SH-SY5Y (cell line): ENCODE measurements around the gene ACP4.
"Not testable (repeated sequence)": the region's sequence is repeated elsewhere in the genome, so short reads cannot be mapped to it uniquely, and the experiment has no call there.

ENCODE experiments used
- GATA2 ChIP-seq: IDR thresholded peaks from 2 replicates; pipeline ENCODE4 v1.6.1; 2011; ENCODE audit warnings: mild to moderate bottlenecking, low read depth, low read length
- GATA3 ChIP-seq: IDR thresholded peaks from 2 replicates; pipeline ENCODE4 v1.6.1; 2011; ENCODE audit warnings: low read depth, mild to moderate bottlenecking, low read length, moderate library complexity

The ACP4 gene

DNA sequence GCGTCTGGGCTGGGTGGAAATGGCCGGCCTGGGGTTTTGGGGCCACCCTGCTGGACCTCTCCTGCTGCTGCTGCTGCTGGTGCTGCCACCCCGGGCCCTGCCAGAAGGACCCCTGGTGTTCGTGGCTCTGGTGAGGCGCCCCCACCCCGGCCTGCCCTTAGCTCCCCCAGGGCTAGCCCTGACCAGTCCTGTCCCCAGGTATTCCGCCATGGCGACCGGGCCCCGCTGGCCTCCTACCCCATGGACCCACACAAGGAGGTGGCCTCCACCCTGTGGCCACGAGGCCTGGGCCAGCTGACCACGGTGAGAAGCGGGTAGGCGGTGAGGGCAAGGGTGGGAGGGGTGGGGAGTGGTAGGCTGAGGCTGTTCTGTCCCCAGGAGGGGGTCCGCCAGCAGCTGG lies at the start of gene ACP4:
Gene ACP4 (plus strand): TSS at position 20 of the 400 bp plus-strand sequence. CDS start 0 bp downstream, at position 20.
- TF ChIP-seq GATA2 (no peak), GATA3 (no peak)

DNA sequence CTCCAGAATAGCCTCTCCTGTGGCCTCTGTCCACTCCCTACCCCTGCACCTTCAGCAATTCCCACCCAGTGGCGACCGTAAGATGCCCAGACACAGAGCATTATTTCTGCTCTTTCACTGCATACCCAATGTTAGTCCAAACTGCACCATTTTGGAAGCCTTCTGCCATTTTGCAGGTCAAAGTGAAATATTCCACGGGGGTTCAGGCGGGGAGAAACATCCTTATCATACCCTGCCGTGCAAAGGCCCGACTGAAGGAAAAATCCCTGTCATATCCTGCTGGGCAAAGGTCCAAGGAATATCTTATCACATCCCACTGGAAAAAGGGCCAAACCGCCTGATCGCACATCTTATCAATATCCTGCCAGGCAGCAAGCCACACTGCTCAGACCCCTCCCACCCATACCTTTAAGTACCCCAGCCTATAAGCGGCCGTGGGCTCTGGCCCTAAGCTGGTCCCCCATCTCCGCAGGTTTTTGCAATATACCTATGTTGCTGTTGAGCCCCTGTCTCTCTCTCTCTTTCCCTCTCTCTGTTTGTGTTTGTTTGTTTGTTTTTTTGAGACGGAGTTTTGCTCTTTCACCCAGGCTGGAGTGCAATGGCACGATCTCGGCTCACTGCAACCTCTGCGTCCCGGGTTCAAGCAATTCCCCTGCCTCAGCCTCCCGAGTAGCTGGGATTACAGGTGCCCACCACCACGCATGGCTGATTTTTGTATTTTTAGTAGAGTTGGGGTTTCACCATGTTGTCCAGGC lies 48.9 kb upstream of the ACP4 start:
- TF ChIP-seq GATA2 = no peak
- TF ChIP-seq GATA3 = no peak

DNA sequence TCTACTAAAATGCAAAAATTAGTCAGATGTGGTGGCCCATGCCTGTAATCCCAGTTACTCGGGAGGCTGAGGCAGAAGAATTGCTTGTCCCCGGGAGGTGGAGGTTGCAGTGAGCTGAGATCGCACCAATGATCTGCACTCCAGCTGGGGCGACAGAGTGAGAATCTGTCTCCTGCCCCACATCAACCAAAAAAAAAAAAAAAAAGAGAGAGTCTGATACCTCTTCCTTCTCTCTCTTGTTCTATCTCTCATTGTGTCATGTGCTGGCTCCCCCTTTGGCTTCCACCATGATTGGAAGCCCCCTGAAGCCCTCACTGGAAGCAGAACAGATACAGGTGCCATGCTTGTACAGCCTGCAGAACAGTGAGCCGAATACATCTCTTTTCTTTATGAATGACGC lies 46.7 kb upstream of the ACP4 start:
- TF ChIP-seq GATA3 (no peak), GATA2 (no peak)

- TF ChIP-seq GATA2 = no peak
- TF ChIP-seq GATA3 = no peak
Measured at GRCh38 chr19:50745221-50745620, 45.0 kb upstream of the ACP4 start.

DNA sequence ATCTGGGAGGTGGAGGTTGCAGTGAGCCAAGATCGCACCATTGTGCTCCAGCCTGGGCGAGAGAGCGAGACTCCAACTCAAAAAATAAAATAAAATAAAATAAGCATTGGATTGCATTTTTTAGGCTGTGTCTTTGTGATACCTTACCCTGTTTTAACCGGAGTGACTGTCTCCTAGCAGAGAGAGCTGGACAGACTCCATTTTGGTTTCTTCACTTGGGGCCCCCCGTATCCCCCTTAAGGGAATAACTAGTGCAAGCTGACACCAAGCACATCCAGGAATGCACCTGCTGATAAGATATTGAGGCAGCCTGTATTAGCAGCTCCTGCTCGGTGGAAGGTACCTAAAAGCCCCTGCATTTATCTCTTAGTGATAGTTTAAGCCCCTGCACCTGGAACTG lies 40.7 kb upstream of the ACP4 start:
- no peak for TF ChIP-seq GATA2
- no peak for TF ChIP-seq GATA3

- TF ChIP-seq GATA3 (no peak), GATA2 (no peak)
Measured at GRCh38 chr19:50750010-50750409, 40.2 kb upstream of the ACP4 start.

GRCh38 chr19:50753879-50754278 lies 36.3 kb upstream of the ACP4 start:
- TF ChIP-seq GATA2 (no peak), GATA3 (no peak)

DNA sequence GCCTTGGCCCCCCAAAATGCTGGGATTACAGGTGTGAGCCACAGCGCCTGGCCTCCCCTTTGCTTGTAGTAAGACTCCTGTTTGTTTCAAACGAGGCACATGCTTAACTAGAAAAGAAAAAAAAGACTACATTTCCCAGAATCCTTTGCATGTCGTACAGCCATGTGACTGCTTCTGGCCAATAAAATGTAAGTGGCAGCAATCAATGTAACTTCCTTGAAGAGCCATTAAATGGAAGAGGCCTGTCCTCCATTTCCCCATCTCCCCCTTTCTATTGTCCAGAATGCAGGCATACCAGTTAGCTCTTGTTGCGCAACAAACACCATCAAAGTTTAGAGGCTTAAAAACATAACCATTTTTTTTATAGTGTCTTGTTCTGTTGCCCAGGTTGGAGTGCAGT lies 30.3 kb upstream of the ACP4 start:
- no peak for TF ChIP-seq GATA3
- no peak for TF ChIP-seq GATA2

DNA sequence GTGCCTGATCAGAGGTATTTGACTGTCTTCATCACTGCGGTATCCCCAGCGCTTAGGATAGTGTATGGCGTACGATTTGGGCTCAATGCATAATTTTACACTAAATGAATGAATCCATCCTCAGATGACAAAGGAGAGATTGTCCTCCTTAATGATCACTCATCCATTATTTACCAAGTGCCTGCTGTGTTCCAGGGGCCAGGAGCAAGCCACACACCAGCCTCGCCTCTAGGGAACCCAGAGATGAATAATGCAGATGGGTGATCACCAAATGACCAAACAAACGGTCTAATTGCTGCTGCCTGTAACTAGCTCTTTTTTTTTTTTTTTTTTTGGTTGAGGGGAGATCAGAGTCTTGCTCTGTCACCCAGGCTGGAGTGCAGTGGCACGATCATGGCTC lies 25.8 kb upstream of the ACP4 start:
- TF ChIP-seq GATA2 = no peak
- TF ChIP-seq GATA3 = no peak

- no peak for TF ChIP-seq GATA3
- TF ChIP-seq GATA2 = no peak
Measured at GRCh38 chr19:50768277-50768676, 21.9 kb upstream of the ACP4 start.

- not testable (repeated sequence) for TF ChIP-seq GATA2, GATA3
Measured at GRCh38 chr19:50770164-50770563, 20.1 kb upstream of the ACP4 start, which contains the start of gene GPR32. Gene GPR32 (plus strand): TSS chr19:50770464. CDS start chr19:50770601, 137 bp downstream.

- no peak for TF ChIP-seq GATA3
- no peak for TF ChIP-seq GATA2
Measured at GRCh38 chr19:50770888-50771287, 19.3 kb upstream of the ACP4 start.

- no peak for TF ChIP-seq GATA2
- no peak for TF ChIP-seq GATA3
Measured at GRCh38 chr19:50772476-50772875, 17.7 kb upstream of the ACP4 start.

DNA sequence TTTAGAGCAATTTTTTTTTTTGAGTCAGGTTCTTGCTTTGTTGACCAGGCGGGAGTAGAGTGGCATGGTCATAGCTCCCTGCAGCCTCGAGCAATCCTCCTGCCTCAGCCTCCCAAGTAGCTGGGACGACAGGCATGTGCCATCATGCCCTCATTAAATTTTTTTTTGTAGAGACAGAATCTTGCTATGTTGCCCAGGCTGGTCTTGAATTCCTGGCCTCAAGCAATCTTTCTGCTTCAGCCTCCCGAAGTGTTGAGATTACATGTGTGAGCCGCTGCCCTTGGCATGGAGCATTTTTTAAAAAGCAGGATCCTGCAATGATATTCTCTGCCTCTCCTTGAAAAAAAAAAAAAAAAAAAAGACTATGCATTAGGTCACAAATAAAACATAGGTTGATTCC lies 14.1 kb upstream of the ACP4 start:
- TF ChIP-seq GATA2 (no peak), GATA3 (no peak)

- TF ChIP-seq GATA3 (no peak), GATA2 (no peak)
Measured at GRCh38 chr19:50777261-50777660, 13.0 kb upstream of the ACP4 start.
